A549 (cell line): ENCODE measurements around the gene POU2F3. TPM values are rescaled to one million over a fixed set of nuclear protein-coding genes. Genes with fewer than 3 reads are reported as not detected.

Experiments used
- ATAC-seq, 2 experiments: fragments of 200-7000 bp in 1 of 2; fragments of >200 bp in 1 of 2; cut with Nextera tagmentation in 1 of 2; cut with Tn5 transposase in 1 of 2; 3 replicates each; pipeline versions ENCODE4 v1.8.0 to v1.9.1; 2018 to 2020; ENCODE audit warnings: mild to moderate bottlenecking in 1 of 2, moderate library complexity in 1 of 2
- CTCF ChIA-PET: fragments of 300-600 bp; sonication (Branson Sonifier 250); formaldehyde crosslinking; extraction: SDS; loops from one replicate; lab custom pipeline; 2021; ENCODE audit warnings: antibody characterized with exemption, inconsistent platforms; lab: Yijun Ruan, JAX
- POLR2A ChIA-PET: fragments of 350-600 bp; formaldehyde crosslinking; extraction: SDS; loops from one replicate; lab custom pipeline; 2021; ENCODE audit warnings: antibody characterized with exemption, inconsistent platforms; lab: Yijun Ruan, JAX
- DNase-seq, 2 experiments: peaks; one replicate each; pipeline versions ENCODE4 v3.0.0 to v3.0.0-alpha.2; 2011 to 2016; ENCODE audit warnings: low read depth in 1 of 2, low spot score in 1 of 2
- FAIRE-seq: peaks from 2 replicates; lab custom pipeline; 2011; peaks lifted over from hg19 to GRCh38; lab: Jason Lieb, UNC
- H3K27ac ChIP-seq, 2 experiments: fragments of >200 bp; sonication (Bioruptor Twin); formaldehyde crosslinking; 3 replicates each; pipeline ENCODE4 v1.5.1; 2016 to 2017
- H3K4me1 ChIP-seq: fragments of >200 bp; sonication (Bioruptor Twin); formaldehyde crosslinking; 3 replicates; pipeline ENCODE4 v1.6.1; 2016
- H3K4me2 ChIP-seq: fragments of >200 bp; sonication (Bioruptor Twin); formaldehyde crosslinking; 3 replicates; pipeline ENCODE4 v1.6.1; 2016
- H3K4me3 ChIP-seq: fragments of >200 bp; sonication (Bioruptor Twin); formaldehyde crosslinking; 3 replicates; pipeline ENCODE4 v1.5.1; 2016
- H3K9me3 ChIP-seq: fragments of >200 bp; sonication (Bioruptor Twin); formaldehyde crosslinking; 3 replicates; pipeline ENCODE4 v1.6.1; 2016
- CBX2 ChIP-seq: fragments of 200-600 bp; sonication (generic); IDR thresholded peaks from 2 replicates; pipeline ENCODE4 v1.6.1; 2016; ENCODE audit warnings: low read depth, mild to moderate bottlenecking, borderline replicate concordance
- CBX8 ChIP-seq: fragments of 200-600 bp; sonication (generic); IDR thresholded peaks from 2 replicates; pipeline ENCODE4 v1.6.1; 2016
- ESRRA ChIP-seq: fragments of 150-350 bp; IDR thresholded peaks from 2 replicates; pipeline ENCODE4 v1.6.1; 2014; ENCODE audit warnings: mild to moderate bottlenecking, low read length, borderline replicate concordance
- HDAC2 ChIP-seq: fragments of 200-600 bp; sonication (generic); IDR thresholded peaks from 2 replicates; pipeline ENCODE4 v1.6.1; 2016
- JUN ChIP-seq, 2 experiments: fragments of >200 bp; sonication (Bioruptor Twin); formaldehyde crosslinking; IDR thresholded peaks; 2 replicates in 1 of 2; 3 replicates in 1 of 2; pipeline ENCODE4 v1.6.1; 2016 to 2017
- KDM1A ChIP-seq: fragments of 200-600 bp; sonication (generic); IDR thresholded peaks from 2 replicates; pipeline ENCODE4 v1.6.1; 2016; ENCODE audit warnings: low read depth, mild to moderate bottlenecking
- MAFK ChIP-seq: fragments of 450-650 bp; IDR thresholded peaks from 2 replicates; pipeline ENCODE4 v1.6.1; 2014; ENCODE audit not compliant: partially characterized antibody
- POLR2A ChIP-seq: IDR thresholded peaks from 2 replicates; pipeline ENCODE4 v1.6.1; 2012; ENCODE audit warnings: mild to moderate bottlenecking, low read length
- TFCP2L1 ChIP-seq: fragments of 250-450 bp; sonication (Bioruptor Pico); IDR thresholded peaks from 2 replicates; pipeline ENCODE4 v1.5.0; 2021; ENCODE audit warnings: mild to moderate bottlenecking
- WGBS: methylation state at CpG from one replicate; pipeline ENCODE4 v1.1.6; 2017; ENCODE audit errors: missing lambda C conversion rate; 5-methylcytosine and 5-hydroxymethylcytosine counted together
- polyA plus RNA-seq, 4 experiments: library from polyadenylated mRNA; depleted of rRNA in 3 of 4; stranded (reverse); fragments of >200 nt; fragmentation: RNase III in 1 of 4; extraction: RNeasy Plus Mini Kit Qiagen cat#74134 plus additional on column Dnase treatment in 1 of 4; gene quantifications; 2 replicates in 3 of 4; 3 replicates in 1 of 4; pipeline ENCODE4 v1.2.3, GENCODE V29; 2011 to 2017
- TF ChIP-seq, protein P1 (sequence below): fragments of >200 bp; sonication (Bioruptor Twin); formaldehyde crosslinking; IDR thresholded peaks from 3 replicates; pipeline ENCODE4 v1.6.1; 2016
- TF ChIP-seq, protein P2 (sequence below): IDR thresholded peaks from 2 replicates; pipeline ENCODE4 v1.6.1; 2012
- TF ChIP-seq, protein P3 (sequence below): fragments of 250-450 bp; sonication (Bioruptor Pico); IDR thresholded peaks from 2 replicates; pipeline ENCODE4 v1.5.0; 2021; ENCODE audit warnings: mild to moderate bottlenecking, moderate library complexity, borderline replicate concordance
- TF ChIP-seq, protein P4 (sequence below): fragments of 200-600 bp; sonication (generic); IDR thresholded peaks from 2 replicates; pipeline ENCODE4 v1.6.1; 2016; ENCODE audit warnings: antibody characterized with exemption, mild to moderate bottlenecking, moderate library complexity
- TF ChIP-seq, protein P5 (sequence below): fragments of >200 bp; sonication (Bioruptor Twin); formaldehyde crosslinking; IDR thresholded peaks from 2 replicates; pipeline ENCODE4 v1.6.1; 2016

Gene POU2F3
- polyA plus RNA-seq, 2 of the 4 experiments (the other 2 are of a cell fraction): not detected

DNA sequence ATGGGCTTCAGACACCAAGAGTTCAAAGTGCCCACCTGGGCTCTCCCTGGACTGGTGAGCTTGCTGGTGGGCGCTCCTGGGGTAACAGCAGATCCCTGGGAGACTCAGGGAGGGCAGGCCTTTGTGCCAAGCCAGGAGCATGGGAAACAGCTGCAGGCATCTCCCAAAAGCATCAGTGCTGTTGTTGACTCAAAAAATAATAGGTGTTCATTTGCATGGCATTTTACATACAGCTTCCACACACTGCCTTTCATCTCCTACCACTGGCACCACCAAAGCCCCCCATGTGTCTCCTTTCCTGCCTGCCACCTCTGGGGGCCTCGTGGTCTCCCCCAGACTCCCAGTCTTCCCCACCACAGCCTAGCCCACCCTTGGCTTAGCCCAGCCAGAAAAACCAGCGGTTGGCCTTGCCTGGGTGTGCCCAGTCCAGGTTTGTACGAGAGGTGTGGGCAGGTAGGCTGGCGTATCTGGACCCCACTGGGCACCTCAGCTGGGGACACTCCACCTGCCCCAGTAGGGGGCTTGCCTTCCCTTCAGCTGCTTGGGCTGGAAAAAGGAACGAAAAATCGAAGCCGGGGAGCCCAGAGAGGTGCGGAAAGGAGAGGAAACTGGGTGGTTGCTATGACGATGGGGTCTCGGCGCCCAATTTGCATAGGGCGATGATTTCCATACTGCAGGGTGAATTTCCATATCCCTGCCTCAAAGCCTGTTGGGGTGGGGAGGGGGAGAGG, 15.0 kb downstream of the POU2F3 start:
- DNase-seq: no peak
- POLR2A ChIA-PET: no interaction called here
- no peak overlapping the region for H3K27ac ChIP-seq
- FAIRE-seq: no peak
- TF ChIP-seq TFCP2L1 (CRISPR knock-in tag): no peak
- TF ChIP-seq, protein P1, sequence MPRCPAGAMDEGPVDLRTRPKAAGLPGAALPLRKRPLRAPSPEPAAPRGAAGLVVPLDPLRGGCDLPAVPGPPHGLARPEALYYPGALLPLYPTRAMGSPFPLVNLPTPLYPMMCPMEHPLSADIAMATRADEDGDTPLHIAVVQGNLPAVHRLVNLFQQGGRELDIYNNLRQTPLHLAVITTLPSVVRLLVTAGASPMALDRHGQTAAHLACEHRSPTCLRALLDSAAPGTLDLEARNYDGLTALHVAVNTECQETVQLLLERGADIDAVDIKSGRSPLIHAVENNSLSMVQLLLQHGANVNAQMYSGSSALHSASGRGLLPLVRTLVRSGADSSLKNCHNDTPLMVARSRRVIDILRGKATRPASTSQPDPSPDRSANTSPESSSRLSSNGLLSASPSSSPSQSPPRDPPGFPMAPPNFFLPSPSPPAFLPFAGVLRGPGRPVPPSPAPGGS: no peak
- TF ChIP-seq, protein P2, sequence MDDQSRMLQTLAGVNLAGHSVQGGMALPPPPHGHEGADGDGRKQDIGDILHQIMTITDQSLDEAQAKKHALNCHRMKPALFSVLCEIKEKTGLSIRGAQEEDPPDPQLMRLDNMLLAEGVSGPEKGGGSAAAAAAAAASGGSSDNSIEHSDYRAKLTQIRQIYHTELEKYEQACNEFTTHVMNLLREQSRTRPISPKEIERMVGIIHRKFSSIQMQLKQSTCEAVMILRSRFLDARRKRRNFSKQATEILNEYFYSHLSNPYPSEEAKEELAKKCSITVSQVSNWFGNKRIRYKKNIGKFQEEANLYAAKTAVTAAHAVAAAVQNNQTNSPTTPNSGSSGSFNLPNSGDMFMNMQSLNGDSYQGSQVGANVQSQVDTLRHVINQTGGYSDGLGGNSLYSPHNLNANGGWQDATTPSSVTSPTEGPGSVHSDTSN: no peak
- TF ChIP-seq, all 56 proteins: peak for 0
- Histone ChIP-seq H3K4me2 (no peak overlapping the region), H3K9me3 (no peaks in the 10 kb centered on the region), H3K4me1 (no peaks in the 10 kb centered on the region), H3K4me3 (no peak overlapping the region)
- no peak for ATAC-seq
- CTCF ChIA-PET: interaction anchor here (0.9 to 1.6 kb wide), 4 partner anchors 12 to 453 kb away, joined by 3 to 4 read pairs (median 3); no protein-coding TSS in a partner anchor
- WGBS: 26% methylated on average over 10 of the region's 13 CpGs

DNA sequence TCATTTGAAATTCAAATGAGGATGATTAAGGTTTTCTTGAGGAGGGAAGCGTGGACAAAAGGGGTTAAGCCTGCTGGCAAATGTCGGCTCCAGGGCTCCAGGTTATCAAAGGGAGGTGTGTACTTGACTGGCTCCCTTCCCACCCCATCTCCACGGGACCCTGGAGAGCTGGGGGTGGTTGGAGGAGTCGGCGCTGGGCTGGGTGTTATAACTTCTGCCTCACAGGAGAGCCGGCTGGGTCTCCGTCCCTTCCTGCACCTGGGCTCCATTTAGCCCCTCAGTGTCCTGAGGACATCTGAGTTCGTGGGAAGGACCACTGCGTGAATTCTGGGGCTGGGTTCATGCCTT, 15.6 kb downstream of the POU2F3 start:
- no peak overlapping the region for H3K4me3 ChIP-seq
- TF ChIP-seq HDAC2 (no peak), POLR2A (no peak), TFCP2L1 (CRISPR knock-in tag) (no peak), JUN (IDR thresholded peaks at IDR 0.05) (no peak), ESRRA (no peak), KDM1A (no peak)
- TF ChIP-seq, protein P3, sequence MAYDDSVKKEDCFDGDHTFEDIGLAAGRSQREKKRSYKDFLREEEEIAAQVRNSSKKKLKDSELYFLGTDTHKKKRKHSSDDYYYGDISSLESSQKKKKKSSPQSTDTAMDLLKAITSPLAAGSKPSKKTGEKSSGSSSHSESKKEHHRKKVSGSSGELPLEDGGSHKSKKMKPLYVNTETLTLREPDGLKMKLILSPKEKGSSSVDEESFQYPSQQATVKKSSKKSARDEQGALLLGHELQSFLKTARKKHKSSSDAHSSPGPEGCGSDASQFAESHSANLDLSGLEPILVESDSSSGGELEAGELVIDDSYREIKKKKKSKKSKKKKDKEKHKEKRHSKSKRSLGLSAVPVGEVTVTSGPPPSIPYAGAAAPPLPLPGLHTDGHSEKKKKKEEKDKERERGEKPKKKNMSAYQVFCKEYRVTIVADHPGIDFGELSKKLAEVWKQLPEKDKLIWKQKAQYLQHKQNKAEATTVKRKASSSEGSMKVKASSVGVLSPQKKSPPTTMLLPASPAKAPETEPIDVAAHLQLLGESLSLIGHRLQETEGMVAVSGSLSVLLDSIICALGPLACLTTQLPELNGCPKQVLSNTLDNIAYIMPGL (CRISPR knock-in tag): no peak
- TF ChIP-seq, protein P1: no peak
- POLR2A ChIA-PET: no interaction called here
- no peaks in the 10 kb centered on the region for H3K4me1 ChIP-seq
- no peaks in the 10 kb centered on the region for H3K9me3 ChIP-seq
- no peak overlapping the region for H3K4me2 ChIP-seq
- no peak overlapping the region for H3K27ac ChIP-seq
- CTCF ChIA-PET: no interaction called here
- FAIRE-seq: no peak
- no peak for DNase-seq
- ATAC-seq: no peak
- 18% methylated on average over 6 of the region's 9 CpGs for WGBS

DNA sequence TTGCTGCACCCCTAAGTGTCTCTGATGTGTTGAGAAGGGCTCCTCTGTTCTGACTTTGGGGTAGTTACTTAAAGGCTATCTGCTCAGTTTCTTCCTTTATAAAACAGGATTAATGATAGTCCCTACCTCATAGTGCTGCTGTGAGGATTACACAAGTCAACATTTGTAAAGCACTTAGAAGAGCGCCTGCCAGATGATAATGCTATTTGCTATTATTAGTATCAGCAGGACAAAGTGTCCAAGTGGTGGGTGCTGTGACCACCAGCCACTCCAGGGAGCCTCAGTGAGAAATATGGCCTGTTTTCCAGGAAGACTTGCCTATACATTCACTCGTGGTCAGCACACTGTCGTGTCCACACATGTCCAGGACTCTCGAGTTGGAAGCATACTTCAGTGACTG, 16.2 kb downstream of the POU2F3 start:
- DNase-seq: no peak
- ATAC-seq: no peak
- no peak for TF ChIP-seq JUN (IDR thresholded peaks at IDR 0.05)
- TF ChIP-seq, protein P4, sequence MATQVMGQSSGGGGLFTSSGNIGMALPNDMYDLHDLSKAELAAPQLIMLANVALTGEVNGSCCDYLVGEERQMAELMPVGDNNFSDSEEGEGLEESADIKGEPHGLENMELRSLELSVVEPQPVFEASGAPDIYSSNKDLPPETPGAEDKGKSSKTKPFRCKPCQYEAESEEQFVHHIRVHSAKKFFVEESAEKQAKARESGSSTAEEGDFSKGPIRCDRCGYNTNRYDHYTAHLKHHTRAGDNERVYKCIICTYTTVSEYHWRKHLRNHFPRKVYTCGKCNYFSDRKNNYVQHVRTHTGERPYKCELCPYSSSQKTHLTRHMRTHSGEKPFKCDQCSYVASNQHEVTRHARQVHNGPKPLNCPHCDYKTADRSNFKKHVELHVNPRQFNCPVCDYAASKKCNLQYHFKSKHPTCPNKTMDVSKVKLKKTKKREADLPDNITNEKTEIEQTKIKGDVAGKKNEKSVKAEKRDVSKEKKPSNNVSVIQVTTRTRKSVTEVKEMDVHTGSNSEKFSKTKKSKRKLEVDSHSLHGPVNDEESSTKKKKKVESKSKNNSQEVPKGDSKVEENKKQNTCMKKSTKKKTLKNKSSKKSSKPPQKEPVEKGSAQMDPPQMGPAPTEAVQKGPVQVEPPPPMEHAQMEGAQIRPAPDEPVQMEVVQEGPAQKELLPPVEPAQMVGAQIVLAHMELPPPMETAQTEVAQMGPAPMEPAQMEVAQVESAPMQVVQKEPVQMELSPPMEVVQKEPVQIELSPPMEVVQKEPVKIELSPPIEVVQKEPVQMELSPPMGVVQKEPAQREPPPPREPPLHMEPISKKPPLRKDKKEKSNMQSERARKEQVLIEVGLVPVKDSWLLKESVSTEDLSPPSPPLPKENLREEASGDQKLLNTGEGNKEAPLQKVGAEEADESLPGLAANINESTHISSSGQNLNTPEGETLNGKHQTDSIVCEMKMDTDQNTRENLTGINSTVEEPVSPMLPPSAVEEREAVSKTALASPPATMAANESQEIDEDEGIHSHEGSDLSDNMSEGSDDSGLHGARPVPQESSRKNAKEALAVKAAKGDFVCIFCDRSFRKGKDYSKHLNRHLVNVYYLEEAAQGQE: no peak
- TF ChIP-seq CBX8: no peak
- TF ChIP-seq, protein P5, sequence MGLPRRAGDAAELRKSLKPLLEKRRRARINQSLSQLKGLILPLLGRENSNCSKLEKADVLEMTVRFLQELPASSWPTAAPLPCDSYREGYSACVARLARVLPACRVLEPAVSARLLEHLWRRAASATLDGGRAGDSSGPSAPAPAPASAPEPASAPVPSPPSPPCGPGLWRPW: no peak
- no peak for TF ChIP-seq CBX2
- no peak for TF ChIP-seq MAFK
- ChIA-PET CTCF (no interaction called here), POLR2A (no interaction called here)
- H3K4me3 ChIP-seq: no peak overlapping the region
- no peak for FAIRE-seq
- 8% methylated on average over 4 of the region's 4 CpGs for WGBS
- no peak overlapping the region for H3K27ac ChIP-seq
- H3K4me1 ChIP-seq: no peaks in the 10 kb centered on the region
- no peaks in the 10 kb centered on the region for H3K9me3 ChIP-seq
- no peak overlapping the region for H3K4me2 ChIP-seq
